GM15510 (cell line): ENCODE data around the gene RANBP3.

Source experiments
- POLR2A ChIP-seq: IDR thresholded peaks from 3 replicates; pipeline ENCODE4 v1.6.1; 2011; ENCODE audit warnings: borderline replicate concordance; ENCODE audit not compliant: insufficient read length; ENCODE audit errors: extremely low read depth

The RANBP3 gene

DNA sequence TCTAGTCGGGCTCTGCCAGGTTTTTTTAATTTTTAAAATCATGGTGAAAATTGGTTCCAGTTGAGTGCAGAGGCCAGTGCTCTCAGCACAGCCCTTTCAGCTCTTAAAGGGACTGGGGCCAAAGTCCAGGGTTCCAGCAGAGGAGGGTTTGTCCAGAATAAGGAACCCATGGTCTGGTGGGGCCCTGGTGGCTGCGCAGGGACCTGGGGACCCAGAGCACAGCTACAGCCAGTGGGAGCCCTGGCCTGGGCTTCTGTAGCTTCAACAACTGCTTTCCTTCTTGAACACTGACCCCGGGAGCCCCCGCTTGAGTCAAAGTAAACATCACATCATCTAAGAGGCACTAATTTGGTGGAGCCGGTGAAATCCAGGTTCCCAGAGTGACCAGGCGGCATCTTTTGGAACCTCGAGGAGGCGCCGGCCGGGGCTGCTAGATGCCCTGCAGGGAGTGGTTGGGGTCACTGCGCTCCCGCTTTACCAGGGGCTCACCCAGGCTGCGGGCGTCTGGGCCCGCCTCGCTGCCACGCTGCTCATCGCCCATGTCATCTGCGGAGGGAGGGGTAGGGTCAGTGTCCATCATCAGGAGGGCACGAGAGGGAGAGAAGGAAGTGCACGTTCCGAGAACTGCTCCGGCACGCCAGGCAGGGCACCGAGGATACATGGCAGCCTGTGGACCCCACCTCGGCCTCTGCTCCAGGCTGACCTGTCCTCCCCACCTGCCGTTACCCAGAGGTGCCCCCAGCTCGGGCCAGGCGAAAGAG is 16.6 kb upstream of the RANBP3 start:
- no peak for TF ChIP-seq POLR2A

DNA sequence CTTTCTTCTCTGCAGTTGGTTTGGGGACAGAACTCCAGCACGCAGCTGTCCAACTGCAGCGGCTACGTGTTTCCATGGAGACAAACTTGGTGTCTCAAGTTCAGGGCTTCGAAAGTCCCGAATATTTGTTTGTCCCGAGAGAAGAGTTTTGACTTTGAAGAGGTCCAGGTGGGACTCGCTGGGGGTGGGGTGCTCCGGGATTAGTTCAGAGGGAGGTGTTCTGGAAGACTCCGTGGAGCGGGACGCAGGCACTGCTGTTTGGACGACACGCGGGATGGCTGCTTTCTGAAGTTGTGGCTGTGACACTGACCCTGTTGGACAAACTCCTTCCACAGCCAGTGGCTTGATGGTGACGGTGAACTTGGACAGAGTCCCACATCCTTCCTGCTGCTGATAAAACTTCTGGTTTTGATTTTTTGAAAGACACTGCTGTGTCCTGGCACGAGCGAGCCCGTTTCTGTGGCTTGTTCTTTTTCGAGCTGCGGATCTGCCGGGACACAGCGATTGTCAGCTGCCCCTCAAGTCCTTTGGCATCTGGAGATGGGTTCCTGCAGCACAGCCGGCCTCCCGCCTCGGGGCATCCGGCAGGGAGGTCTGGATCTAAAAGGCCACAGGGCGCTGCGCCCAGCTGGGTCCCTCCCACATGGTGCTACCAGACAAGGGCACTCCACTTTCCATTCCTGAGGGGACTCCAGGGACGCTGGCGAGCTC is 15.9 kb upstream of the RANBP3 start:
- no peak for TF ChIP-seq POLR2A

GRCh38 chr19:5993201-5993600 is 15.3 kb upstream of the RANBP3 start:
- TF ChIP-seq POLR2A: no peak

DNA sequence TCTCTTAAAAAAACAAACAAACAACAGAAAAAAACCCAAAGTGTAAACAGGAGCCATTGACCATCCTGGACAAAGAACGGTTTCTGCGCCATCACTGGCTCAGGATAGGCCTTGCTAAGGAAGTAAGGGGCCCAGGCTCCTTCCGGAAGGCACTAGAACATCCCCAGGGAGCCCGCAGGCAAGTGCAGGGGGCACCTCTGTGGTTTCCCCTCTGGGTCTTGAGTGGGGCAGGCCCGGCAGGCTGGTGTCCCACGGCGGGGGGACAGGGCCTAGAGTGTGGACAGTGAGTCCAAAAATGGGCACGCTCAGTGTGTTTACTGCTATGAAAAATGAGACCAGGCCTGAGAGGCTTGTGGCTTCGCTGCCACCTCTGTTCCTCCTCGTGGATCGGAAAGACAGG is 14.8 kb upstream of the RANBP3 start:
- no peak for TF ChIP-seq POLR2A

DNA sequence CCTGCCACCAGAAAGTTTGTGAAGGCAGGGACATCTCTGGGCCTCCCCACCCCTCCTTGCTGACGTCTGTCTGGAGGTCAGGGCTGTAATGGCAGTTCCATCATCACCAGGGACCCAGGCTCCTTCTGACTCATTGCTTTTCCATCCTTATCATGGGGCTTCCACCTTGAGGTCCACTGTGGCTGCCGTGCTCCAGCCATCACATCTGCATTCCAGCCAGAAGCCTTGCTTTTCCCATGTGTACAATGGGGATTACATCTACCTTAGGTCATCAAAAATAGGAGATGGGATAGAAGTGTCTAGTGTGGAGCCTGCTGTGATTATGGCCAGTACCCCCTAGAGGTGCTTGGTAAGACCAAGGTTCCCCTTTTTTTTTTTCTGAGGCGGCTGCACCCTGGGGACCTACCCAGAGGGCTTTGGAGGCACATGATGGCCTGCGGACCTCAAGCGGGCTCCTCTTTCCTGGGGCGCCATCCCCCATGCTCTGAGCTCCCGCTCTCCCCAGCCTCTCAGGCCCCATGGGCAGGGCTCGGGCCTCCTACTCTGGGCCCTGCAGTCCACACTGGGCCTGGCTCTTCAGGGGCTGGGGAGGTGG is 13.4 kb upstream of the RANBP3 start:
- no peak for TF ChIP-seq POLR2A

DNA sequence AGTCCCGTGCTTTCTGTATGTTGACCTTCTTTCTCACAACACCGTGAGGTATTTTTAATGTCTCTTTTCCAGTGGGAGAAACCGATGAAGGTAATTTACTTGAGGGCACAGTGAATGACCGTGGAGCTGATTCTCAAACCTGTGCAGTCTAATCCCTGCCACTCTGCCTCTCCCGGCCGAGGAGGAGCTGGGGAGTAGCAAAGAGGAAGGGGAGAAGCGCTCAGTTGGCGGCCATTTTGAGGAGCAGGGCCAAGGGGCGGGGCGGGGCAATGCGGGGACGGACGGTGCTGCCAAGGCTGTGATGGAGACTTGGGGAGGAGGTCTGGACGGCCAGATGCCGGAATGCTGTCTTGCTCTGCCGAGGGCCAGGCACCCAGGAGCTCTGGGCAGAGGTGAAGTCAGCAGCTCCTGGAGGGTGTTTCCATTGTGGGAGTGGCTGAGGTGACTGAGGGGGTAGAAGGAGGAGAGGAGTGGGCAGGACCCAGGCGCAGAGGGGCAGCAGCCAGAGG is 12.4 kb upstream of the RANBP3 start:
- no peak for TF ChIP-seq POLR2A

DNA sequence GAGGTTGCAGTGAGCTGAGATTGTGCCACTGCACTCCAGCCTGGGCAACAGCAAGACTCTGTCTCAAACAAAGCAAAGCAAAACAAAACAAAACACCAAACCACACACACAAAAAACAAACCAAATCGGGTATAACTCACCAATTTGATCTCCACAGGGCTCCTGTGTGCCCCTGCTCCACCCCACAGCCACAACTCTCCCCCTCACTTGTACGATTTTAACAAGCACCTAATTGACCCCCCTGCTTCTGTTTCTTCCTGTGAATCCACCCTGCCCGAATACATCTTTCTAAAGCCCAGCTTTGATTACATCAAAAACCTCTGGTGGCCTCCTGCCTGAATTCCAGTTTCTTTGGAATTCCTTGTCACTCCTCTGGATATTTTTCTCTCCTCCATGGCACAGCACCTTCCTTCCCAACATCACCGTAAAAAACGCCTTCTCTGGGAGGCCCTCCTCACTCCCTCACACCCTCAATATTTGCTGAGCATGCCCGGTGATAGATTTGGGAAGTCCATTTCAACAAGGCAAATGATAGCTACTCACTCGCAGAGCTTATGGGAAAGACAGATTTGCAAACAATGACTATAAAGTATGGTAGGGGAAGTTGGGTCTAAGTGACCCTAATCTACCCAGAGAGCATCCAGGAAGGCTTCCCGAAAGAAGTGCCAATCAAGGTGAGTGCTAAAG is 11.6 kb upstream of the RANBP3 start:
- no peak for TF ChIP-seq POLR2A

GRCh38 chr19:5988517-5989387 is 10.8 kb upstream of the RANBP3 start:
- TF ChIP-seq POLR2A: no peak

- TF ChIP-seq POLR2A: no peak
These were observed 9.3 kb upstream of the RANBP3 start for GRCh38 chr19:5987077-5987818.

DNA sequence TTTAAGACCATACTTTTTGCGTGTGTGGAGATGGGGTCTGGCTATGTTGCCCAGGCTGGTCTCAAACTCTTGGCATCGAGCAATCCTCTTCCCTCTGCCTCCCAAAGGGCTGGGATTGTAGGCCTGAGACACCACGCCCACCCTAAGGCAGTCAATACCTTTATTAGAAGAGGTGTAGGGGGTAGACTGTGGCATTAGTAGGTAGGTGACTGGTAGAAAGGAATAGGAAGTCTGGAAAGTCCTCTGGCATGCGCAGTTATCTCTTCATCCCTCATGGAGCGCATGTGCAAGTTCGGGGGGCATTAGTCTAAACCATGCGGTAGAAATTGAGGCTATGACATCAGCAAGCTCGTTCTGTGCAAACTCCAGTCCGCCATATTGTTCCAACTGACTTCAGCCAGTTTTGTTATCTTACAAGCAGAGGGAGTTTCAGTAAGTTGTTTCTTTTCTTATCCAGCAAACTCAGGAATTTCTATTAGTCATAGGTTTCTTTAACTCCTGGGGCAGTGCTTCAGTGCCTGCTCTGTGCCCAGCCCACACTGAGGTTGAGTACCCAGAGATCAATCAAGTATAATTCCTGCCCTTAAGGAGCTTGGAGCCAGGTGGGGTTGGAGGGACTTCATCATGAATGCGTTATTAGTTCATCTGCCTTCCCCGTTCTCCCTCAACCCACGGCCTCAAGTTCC is 7.3 kb upstream of the RANBP3 start:
- TF ChIP-seq POLR2A: no peak

DNA sequence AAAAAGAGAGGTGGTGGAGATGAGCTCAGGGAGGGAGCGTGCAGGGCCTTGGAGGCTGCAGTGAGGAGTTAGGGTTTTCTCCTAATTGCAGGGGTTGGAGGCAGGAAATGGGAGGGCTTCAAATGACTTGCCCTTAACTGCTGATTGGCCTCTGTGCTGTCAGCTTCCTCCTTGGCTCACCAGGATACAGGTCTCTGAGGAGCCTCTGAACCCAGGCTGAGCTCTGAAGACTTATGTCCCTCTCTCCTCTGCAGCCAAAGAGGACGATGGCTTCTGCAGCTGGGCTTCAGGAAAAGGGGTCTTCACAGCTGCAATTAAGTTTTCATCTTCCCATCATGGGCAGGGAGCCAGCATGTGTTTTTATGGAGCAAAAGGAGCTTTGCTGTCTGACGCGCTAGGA is 6.7 kb upstream of the RANBP3 start:
- no peak for TF ChIP-seq POLR2A

DNA sequence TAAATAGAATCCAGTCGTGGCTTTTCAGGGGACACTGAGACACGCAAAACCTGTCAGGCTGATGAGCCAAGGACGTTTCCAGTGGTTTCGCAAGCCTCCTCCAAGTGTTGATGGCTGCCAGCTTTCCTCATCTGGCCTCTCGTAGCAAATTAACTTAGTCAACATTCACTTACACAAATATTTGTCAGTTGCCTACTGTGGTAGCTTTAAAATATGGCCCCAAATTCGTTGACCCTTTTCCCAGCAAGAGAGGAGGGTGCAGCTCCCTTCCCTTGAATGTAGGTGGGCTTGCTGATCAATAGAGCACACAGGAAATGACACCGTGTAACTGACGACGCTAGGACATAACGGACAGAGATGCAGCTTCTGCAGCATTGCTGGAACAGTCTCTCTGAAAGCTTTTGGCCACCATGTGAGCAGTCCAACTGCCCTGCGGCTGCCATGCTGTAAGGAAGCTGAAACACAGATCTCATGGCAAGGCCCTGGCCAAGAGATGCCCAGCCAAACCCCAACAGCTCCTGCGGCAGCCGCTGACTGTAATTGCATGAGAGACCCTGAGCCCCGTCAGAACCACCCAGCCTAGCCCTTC is 5.5 kb upstream of the RANBP3 start:
- no peak for TF ChIP-seq POLR2A

DNA sequence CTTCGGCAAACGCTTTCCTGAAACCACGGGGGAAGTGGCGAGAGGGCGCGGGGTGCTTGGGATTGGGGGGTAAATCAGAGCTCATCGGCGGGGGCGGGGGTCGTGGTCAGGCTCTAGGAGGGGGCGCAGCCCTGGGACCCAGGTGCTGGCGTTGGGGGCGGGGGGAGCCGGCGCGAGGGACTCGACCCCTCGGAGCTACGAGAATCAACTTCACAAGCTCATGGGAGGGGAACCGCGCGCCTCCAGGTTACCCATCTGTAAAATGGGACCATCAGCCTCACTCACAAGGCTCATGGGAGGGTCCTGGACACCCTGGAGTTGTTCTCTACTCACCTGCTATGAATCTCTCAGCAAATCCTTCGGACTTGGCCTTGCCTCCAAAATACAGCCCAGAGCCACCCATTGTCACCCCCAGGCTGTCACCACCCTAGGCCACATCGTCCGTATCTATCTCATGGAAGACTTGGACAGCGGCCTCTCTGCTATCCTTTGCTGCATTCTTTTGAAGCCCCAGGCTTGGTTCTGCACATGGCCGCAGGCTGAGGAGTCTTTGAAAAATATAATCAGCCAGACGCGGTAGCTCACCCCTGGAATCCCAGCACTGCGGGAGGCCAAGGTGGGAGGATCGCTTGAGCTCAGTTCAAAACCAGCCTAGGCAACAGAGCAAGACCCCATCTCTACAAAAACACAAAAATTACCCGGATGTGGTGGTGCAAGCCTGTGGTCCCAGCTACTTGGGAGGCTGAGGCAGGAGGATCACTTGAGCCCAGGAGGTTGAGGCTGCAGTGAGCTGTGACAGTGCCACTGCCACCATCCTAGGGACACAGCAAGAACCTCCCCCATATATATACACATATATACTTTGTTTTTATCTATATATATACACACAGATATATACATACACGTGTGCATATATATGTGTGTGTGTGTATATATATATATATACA is 939 bp upstream of the RANBP3 start:
- TF ChIP-seq POLR2A: no peak
